ENCODE results near the gene SALL4.
"Not testable (repeated sequence)": the region's sequence is repeated elsewhere in the genome, so short reads cannot be mapped to it uniquely, and the experiment has no call there.

SALL4 gene

DNA sequence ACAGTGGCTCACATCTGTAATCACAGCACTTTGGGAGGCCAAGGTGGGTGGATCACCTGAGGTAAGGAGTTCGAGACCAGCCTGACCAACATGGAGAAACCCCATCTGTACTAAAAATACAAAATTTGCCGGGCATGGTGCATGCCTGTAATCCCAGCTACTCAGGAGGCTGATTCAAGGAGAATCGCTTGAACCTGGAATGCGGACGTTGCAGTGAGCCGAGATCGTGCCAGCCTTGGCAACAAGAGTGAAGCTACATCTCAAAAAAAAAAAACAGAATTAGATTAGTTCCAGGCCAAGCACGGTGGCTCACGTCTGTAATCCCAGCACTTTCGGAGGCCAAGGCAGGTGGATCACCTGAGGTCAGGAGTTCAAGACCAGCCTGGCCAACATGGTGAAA lies 36.9 kb downstream of the SALL4 start:
- DNase-seq (ENCODE audit: low read depth): not testable (repeated sequence)

DNA sequence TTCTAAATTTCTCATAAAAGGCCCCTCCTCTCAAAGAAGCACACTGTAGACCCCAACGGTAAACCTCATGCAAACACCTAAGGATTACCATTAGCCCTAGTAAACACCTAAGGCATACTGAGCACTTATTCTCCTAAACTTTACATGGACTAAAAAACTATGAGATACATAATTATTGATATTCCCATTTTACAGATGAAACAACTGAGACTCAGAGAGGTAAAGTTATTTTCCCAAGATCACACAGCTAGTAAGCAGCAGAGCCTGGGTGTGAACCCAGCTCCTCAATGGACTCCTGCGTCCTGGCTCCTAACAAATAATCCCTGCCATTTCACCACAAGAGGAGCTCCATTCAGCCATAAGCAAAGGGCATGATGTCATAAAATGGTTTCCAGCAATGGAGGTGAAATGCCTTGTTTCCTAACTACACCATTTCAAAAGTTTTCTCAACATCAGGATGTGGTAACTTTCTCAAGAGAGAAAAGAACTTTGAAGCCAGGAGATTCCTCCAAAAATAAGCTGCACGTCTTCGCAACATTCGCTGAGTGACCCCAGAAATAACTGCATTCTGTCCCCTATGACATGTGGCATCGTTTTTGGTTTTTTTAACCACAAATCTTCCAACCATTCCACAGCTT lies 38.2 kb downstream of the SALL4 start:
- DNase-seq (ENCODE audit: low read depth): no peak

DNA sequence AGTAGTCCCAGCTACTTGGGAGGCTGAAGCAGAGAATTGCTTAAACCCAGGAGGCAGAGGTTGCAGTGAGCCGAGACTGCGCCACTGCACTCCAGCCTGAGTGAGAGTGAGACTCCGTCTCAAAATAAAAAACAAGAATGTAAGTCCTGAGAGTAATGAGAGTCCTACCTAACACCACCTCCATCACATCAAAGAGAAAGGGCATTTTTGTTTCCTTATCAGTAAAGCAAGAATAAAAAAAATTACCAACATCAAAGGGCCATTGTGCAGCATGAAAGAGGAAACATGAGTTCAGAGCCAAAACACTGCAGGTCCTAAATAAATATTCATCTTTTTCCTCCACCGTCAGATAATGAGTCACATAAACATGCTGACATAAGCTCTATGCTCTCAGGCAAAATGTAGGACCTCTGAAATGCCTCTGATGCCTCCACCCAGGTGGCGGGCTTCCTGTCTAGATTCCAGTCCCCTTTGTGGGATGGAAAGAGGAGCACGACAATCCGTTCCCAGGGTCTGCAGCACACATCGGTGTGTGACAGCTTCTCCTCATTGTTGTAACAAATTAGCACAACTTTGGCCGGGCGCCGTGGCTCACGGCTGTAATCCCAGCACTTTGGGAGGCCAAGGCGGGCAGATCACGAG lies 41.3 kb downstream of the SALL4 start:
- DNase-seq (ENCODE audit: low read depth): no peak

DNA sequence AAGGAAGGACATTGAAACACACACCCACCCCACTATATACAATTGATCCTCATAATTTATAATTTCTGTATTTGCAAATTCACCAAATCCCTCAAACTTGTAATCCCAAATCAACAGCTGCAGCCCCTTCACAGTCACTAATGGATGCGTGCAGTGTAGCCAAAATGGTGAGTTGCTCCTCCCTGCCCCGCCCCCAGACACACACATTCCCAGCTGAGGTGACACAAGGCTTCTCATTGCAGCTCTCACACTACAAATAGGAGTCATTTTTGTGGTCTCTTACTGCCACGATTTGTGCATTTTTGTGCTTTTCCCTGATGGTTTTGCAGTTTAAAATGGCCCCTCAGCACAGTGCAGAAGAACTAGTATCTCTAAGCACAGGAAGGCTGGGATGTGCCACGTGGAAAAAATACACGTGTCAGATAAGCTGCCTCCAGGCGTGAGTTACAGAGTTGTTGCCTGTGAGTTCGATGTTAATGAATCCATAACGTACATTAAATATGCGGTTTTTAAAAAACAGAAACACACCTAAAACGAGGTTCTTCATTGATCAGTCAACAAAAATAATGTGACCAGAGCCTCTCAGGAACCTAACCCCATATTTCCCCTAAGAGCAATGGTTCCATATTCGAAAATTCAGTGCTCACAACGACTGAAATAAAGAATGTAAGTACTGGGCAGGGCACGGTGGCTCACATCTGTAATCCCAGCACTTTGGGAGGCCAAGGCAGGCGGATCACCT lies 42.4 kb downstream of the SALL4 start:
- DNase-seq (ENCODE audit: low read depth): no peak

DNA sequence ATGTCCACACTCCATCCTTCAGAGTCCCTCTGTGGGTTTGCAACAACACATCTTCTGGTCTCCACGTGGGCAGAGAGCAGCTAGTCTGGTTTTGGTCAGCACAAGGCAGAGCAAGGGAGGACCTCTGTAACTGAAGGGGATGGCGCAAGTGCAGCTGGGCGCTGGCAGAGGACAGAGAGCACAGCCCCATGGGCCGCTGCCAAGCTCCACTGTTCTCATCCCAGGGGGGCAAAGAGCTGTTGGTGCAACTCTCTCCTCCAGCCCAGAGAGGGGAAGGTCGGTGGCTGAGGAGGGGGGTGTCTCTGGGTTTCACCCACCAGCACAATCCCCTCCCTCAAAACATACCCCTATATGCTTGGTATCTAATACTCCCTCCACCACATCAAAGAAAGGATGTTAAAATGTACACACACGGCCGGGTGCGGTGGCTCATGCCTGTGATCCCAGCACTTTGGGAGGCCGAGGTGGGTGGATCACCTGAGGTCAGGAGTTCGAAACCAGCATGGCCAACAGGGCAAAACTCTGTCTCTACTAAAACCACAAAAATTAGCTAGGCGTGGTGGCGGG lies 43.3 kb downstream of the SALL4 start:
- no peak for DNase-seq (ENCODE audit: low read depth)

DNA sequence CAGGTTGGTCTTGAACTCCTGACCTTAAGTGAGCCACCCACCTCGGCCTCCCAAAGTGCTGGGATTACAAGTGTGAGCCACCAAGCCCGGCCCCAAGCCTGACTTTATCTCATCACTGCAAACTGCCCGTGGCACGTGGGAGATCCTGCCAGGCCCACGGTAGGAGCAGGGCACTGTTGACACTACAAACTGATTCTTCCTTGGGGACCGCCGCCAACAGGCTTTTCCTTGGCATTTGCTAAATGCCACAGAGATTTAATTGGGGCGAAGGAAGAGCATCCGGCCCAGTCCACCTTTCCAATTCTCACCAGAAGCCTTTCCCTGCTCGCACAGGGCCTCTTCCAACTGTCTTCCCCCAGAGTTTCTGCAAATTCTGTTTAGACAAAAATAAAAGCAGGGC lies 45.1 kb downstream of the SALL4 start:
- no peak for DNase-seq (ENCODE audit: low read depth)

DNA sequence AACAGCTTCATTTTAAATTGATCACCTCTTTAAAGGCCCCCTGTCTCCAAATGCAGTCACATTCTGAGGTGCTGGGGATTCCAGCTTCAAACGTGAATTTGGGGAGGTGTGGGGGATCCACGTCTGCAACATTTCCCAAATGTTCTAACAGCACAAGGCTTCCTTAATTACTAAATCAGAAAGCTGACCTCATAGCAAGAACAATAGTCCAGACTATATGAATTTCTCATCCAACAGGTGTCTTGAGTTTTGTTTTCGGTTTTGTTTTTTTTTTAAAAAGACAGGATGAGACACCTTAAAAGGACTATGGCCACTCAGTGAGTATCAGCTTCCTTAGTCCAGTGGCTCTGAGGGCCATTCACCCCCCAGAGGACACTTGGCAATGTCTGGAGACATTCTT lies 45.7 kb downstream of the SALL4 start:
- DNase-seq (ENCODE audit: low read depth): no peak

DNA sequence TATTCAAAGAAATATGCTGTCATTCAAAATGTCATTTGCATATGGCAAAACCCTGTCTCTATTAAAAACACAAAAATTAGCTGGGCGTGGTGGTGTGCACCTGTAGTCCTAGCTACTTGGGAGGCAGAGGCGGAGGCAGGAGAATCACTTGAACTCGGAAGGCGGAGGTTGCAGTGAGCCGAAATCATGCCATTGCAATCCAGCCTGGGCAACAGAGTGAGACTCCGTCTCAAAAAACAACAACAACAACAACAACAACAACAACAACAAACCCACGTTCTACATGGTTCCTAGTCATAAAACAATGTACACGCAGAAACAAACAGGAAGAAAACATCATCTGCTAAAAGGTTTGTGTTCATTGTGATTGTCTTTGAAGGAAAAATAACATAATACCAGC lies 49.1 kb downstream of the SALL4 start:
- DNase-seq (ENCODE audit: low read depth): not testable (repeated sequence)

DNA sequence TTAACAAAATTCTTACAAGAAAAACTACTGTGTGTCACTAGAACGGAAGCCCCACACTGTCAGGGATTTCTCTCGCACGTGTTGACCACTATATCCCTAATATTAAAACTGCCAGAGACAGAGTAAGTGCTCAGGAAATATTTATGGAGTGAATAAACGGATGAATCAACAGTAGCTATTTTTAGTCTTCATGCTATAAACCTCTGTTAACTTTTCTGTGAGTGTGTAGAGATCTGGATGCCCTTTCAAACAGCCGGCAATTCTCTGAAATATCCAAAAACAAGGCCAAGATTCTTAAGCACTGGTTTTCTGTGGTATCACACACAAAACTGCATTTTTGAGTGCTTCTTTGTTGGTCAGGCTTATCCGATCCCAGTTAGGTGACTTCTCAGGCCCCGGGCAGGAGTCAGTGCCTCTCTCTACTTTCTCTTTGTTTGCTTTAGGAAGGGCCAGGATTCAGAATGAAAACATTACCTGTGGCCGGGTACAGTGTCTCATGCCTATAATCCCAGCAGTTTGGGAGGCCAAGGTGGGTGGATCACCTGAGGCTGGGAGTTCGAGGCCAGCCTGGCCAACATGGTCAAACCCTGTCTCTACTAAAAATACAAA lies 49.9 kb downstream of the SALL4 start:
- peak; percentile 81 for DNase-seq (ENCODE audit: low read depth)

DNA sequence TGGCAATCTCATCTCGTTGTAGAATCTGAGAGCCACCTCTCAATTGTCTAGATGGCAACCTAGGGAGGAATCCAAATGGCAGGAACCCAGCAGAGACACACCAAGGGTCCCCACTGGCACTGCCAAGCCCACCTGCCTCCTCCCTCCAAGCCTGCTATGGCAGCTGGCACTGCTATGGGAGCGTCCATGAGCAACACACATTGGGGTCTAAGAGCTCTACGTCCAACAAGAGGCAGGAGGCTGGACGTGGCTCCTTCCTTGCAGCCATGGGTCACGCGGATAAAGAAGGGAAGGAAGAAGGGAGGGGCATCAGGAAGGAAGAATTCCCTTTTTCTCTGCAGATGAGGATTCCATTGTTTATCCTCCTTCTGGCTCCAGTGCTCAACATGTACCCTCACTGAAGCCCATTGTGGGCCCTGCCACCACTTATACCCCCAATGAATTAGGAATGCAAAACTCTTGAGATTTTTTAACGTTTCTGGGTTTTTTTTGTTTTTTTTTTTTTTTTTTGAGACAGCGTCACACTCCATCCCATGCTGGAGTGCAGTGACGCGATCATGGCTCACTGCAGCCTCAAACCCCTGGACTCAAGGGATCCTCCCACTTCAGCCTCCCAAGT lies 51.4 kb downstream of the SALL4 start:
- DNase-seq (ENCODE audit: low read depth): no peak

DNA sequence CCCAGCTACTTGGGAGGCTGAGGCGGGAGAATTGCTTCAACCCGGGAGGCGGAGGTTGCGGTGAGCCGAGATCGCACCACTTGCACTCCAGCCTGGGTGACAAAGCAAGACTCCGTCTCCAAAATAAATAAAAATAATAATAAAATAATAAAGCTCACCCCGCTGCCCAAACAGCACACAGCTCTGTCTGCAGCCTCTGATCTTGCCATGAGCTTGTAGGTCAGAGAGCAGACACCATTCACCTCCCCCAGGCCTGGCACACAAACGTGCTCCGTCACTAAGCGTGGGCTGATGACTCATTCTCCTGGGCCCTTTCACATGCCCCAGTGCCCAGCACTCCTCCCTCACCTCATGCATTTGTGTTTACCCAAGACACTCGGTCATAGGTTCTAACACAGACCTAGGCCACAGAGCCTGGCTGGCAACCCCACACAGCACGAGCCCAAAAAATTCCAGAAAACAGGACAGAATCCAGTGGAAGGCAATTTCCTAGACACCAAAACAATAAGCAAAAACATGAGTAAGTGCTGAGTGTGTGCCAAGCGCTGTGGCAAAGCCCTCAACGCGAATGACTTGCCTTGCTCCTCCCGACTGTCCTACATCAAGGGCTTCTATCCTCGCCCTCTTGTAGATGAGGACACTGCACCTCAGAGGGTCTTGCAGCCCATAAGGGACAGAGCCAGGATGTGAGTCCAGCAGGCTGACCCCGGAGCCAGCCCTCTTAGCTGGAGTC lies 52.1 kb downstream of the SALL4 start:
- DNase-seq (ENCODE audit: low read depth): peak; percentile 93

DNA sequence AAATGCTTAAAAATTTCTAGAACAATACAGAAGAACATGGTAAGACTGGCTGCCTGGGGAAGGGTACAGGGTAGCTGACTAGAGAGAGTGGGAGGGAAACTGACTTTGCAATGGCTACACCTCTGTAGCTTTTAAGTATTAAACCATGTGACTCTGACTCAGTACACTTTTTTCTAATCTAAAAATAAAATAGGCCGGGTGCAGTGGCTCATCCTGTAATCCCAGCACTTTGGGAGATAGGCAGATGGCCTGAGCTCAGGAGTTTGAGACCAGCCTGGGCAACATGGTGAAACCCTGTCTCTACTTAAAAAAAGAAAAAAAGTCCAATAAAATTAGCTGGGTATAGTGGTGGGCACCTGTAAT lies 52.7 kb downstream of the SALL4 start:
- DNase-seq (ENCODE audit: low read depth): peak; percentile 61

DNA sequence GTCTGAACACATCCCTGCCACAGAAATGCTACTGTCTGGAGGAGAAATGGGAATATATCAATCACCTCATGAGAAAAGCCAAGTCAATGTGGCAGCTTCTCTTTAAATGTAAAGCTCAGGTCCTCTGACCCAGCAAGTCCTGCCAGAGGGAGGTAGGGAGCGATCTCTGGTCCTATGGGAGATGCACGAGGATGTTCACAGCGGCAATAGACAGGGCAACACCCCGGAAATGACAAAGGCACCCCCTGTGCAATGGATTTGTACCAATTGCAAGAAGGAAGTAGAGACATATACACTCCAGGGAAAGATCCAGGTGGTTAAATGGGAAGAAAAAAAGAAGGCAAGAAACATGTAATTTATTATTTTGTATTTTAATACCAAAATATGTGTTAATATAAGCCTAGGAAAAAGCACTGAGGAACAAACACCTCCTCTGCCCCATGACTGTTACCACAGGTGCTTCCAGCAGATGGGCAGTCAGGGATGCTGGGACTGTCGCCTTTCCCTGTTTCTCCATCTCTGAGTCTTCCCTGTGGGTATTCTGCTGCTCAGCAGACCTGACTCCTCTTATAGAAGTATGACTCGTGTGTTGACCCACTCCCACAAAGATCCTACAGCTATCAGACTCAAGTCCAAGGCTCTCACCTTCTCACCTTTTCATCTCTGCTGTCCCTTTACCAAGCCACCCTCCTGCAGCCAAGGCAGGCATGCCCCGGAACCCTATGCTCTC lies 55.0 kb downstream of the SALL4 start:
- DNase-seq (ENCODE audit: low read depth): no peak

DNA sequence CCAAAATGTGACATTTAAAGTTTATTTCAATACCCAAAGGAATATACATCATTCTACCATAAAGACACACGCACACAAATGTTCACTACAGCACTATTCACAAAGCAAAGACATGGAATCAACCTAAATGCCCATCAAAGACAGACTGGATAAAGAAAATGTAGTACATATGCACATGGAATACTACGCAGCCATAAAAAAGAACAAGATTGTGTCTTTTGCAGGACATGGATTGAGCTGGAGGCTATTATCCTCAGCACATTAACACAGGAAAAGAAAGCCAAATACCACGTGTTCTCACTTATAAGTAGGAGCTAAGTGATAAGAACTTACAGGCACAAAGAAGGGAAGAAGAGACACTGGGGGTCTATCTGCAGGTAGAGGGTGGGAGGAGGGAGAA lies 56.5 kb downstream of the SALL4 start:
- DNase-seq (ENCODE audit: low read depth): no peak

DNA sequence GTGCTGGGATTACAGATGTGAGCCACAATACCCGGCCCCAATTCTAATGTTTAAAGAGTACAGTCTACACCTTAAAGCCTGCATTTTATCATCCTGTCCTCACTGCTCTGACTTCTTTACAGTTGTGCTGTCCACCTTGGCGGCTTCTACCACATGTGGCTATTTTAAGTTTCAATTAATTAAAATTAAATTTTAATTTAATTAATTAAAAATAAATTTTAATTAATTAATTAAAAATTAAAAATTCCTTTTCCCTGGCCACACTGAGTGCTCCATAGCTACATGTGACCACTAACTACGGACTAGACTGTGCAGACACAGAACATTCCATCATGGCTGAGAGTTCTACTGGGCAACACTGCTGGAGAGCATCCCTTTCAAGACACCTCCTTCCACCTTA lies 61.5 kb downstream of the SALL4 start:
- no peak for DNase-seq (ENCODE audit: low read depth)

DNA sequence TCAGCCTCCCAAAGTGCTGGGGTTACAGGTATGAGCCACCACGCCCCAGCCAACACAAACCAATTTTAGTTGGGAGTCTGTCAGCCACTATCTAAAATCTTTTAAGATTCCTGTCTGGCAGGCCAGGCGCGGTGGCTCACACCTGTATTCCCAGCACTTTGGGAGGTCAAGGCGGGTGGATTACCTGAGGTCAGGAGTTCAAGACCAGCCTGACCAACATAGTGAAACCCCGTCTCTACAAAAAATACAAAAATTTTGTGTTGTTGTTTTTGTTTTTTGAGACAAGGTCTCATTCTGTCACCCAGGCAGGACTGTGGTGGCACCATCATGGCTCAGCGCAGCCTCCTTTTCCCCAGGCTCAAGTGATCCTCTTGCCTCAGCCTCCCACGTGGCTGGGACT lies 62.0 kb downstream of the SALL4 start:
- not testable (repeated sequence) for DNase-seq (ENCODE audit: low read depth)

DNA sequence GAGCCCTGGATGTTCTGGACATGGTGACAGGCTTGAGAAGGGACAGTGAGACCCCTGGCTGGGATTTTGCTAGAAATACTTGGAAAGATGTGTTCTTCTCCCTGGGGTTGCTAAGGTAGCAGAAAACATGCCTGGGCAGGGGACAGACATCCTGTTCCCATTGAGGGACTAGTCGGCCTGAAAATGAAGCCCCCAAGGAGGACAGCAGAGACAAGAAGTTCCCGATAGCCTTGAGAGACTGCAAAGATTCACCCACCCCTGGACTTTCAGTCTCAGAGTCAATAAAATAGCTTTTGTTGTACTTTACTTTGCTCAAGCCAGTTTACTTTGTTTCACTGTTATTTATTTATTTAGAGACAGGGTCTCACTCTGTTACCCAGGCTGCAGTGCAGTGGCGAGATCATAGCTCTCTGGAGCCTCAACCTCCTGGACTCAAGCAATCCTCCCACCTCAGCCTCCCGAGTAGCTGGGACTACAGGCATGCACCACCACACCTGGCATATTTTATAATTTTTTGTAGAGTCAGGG lies 62.5 kb downstream of the SALL4 start:
- DNase-seq (ENCODE audit: low read depth): no peak

DNA sequence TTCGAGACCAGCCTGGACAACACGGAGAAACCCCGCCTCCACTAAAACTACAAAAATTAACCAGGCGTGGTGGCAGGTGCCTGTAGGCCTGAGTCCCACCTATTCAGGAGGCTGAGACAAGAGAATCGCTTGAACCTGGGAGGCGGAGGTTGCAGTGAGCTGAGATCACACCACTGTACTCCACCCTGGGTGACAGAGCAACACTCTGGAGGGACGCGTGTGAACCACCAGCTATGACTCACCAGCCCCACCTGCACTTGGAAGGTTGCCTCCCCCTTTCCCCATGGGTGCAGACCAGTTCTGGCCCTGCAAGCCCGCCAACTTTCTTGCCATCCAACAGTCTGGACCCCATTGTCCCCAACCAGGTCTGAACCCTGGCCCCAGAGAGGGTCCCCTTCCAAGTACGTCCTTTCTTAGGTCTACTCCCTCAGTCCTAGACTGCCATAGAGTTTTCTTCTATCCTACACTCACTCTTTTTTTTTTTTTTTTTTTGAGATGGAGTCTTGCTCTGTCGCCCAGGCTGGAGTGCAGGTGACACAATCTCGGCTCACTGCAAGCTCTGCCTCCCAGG lies 63.4 kb downstream of the SALL4 start:
- DNase-seq (ENCODE audit: low read depth): no peak

DNA sequence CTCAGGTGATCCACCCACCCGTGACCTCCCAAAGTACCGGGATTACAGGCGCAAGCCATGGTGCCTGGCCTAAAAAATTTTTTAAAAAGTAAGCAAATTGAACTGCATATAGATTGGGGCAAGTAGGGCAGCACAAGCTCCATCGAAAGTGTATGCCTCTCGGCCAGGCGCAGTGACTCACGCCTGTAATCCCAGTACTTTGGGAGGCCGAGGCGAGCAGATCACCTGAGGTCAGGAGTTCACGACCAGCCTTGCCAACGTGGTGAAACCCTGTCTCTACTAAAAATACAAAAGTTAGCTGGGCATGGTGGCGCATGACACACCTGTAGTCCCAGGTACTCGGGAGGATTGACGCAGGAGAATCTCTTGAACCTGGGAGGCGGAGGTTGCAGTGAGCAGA lies 64.1 kb downstream of the SALL4 start:
- DNase-seq (ENCODE audit: low read depth): not testable (repeated sequence)

DNA sequence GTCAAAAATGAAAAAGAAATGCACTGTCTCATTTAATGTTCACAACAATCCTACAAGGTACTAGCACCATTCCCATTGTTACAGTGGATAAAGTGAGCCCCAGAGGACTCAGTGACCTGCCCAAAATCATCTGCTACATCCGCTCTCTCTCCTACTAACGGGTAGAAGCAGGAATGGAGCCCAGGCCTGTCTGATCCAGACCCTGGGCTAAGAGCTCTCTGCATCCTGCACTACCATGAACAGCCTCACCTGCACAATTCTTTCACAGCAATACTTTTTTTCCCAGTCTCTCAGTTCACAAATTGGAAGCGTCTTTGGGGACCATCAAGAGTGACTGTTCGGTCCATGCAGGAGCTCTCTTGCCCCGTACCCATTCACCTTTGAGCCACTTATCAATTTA lies 65.4 kb downstream of the SALL4 start:
- no peak for DNase-seq (ENCODE audit: low read depth)
